ENCODE results near the gene ZNF540. TPM values are rescaled to one million over a fixed set of nuclear protein-coding genes. Genes with fewer than 3 reads are reported as not detected.
A peak's percentile ranks its signal among the peaks of the same experiment; 100 is the strongest.

The ZNF540 gene
- polyA plus RNA-seq, 4 donors, result 1.1 to 5.2 (median 1.7) TPM

GRCh38 chr19:37593996-37594303, 726 bp upstream of the ZNF540 start:
- H3K36me3 ChIP-seq (ENCODE audit: control insufficient read depth in 3 of 3, insufficient read depth in 2 of 3, low read depth in 1 of 3, low read length in 3 of 3), result peaks cover 0 to 1% (median 0%) of the 10 kb centered on the region in 3 donors
- no peaks in the 10 kb centered on the region for H3K27me3 ChIP-seq (ENCODE audit: control insufficient read depth in 3 of 3, insufficient read depth in 3 of 3, low read length in 3 of 3)
- peak overlapping the region; percentile 63 to 99 (median 92) for H3K27ac ChIP-seq (ENCODE audit: low read depth in 1 of 3, low read length in 2 of 3)
- H3K4me3 ChIP-seq (ENCODE audit: low read depth in 1 of 3, low read length in 3 of 3), result peak overlapping the region; percentile 69 to 83 (median 75)
- FAIRE-seq, result no peak
- WGBS, 3 donors, result 3 to 7% (median 4%) methylated on average over 9 of the region's 9 CpGs
- no peak for DNase-seq
- H3K4me1 ChIP-seq (ENCODE audit: control insufficient read depth in 3 of 3, insufficient read depth in 2 of 3, low read depth in 1 of 3, low read length in 2 of 3), result peaks cover 0 to 3% (median 2%) of the 10 kb centered on the region in 3 donors
- peaks cover 0 to 7% of the 10 kb centered on the region in 2 donors for H3K9me3 ChIP-seq (ENCODE audit: control insufficient read depth in 2 of 2, insufficient read depth in 1 of 2, low read depth in 1 of 2, low read length in 1 of 2)

- Histone ChIP-seq H3K36me3 (ENCODE audit: control insufficient read depth in 3 of 3, insufficient read depth in 2 of 3, low read depth in 1 of 3, low read length in 3 of 3) (peaks cover 0 to 3% (median 2%) of the 10 kb centered on the region in 3 donors), H3K27ac (ENCODE audit: low read depth in 1 of 3, low read length in 2 of 3) (peak overlapping the region; percentile 63 to 99 (median 92)), H3K4me3 (ENCODE audit: low read depth in 1 of 3, low read length in 3 of 3) (peak overlapping the region; percentile 69 to 83 (median 75)), H3K9me3 (ENCODE audit: control insufficient read depth in 2 of 2, insufficient read depth in 1 of 2, low read depth in 1 of 2, low read length in 1 of 2) (peaks cover 0 to 6% of the 10 kb centered on the region in 2 donors), H3K4me1 (ENCODE audit: control insufficient read depth in 3 of 3, insufficient read depth in 2 of 3, low read depth in 1 of 3, low read length in 2 of 3) (peaks cover 0 to 3% (median 2%) of the 10 kb centered on the region in 3 donors), H3K27me3 (ENCODE audit: control insufficient read depth in 3 of 3, insufficient read depth in 3 of 3, low read length in 3 of 3) (no peaks in the 10 kb centered on the region)
- DNase-seq (peak in 1 of 2 donors; percentile 72), FAIRE-seq (no peak)
- WGBS, 3 donors, result 0 to 1% (median 0%) methylated on average over 20 of the region's 20 CpGs
Measured at GRCh38 chr19:37594982-37595382, 306 bp downstream of the ZNF540 start.

- FAIRE-seq (no peak), DNase-seq (no peak)
- Histone ChIP-seq H3K27me3 (ENCODE audit: control insufficient read depth in 3 of 3, insufficient read depth in 3 of 3, low read length in 3 of 3) (no peaks in the 10 kb centered on the region), H3K4me3 (ENCODE audit: low read depth in 1 of 3, low read length in 3 of 3) (no peak overlapping the region), H3K27ac (ENCODE audit: low read depth in 1 of 3, low read length in 2 of 3) (no peak overlapping the region), H3K9me3 (ENCODE audit: control insufficient read depth in 2 of 2, insufficient read depth in 1 of 2, low read depth in 1 of 2, low read length in 1 of 2) (peaks cover 3 to 39% of the 10 kb centered on the region in 2 donors), H3K4me1 (ENCODE audit: control insufficient read depth in 3 of 3, insufficient read depth in 2 of 3, low read depth in 1 of 3, low read length in 2 of 3) (no peaks in the 10 kb centered on the region), H3K36me3 (ENCODE audit: control insufficient read depth in 3 of 3, insufficient read depth in 2 of 3, low read depth in 1 of 3, low read length in 3 of 3) (peaks cover 5 to 9% (median 8%) of the 10 kb centered on the region in 3 donors)
- 95 to 97% (median 96%) methylated on average over 11 of the region's 11 CpGs for WGBS, 3 donors
Measured at GRCh38 chr19:37635076-37636056, 40.7 kb downstream of the ZNF540 start.

DNA sequence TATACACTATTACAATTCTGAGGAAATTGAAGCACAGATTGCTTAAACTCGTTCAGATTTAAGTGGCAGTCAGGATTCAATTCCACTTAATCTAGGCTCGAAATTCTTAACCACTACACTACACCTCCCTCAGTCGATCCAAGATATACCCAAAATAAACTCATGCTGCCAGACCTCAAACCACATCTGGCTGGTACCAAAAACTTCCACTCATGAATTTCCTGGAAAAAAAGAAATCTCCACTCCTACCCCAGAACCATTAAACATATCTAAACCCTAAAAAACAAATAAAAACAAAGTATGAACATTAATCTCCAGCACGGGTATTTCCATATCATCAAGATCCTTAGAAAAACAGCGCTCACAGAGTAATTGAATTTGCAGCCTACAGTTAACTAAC, 59.4 kb downstream of the ZNF540 start:
- Histone ChIP-seq H3K9me3 (ENCODE audit: control insufficient read depth in 2 of 2, insufficient read depth in 1 of 2, low read depth in 1 of 2, low read length in 1 of 2) (peaks cover 0 to 9% of the 10 kb centered on the region in 2 donors), H3K4me1 (ENCODE audit: control insufficient read depth in 3 of 3, insufficient read depth in 2 of 3, low read depth in 1 of 3, low read length in 2 of 3) (peaks cover 0 to 3% (median 0%) of the 10 kb centered on the region in 3 donors), H3K36me3 (ENCODE audit: control insufficient read depth in 3 of 3, insufficient read depth in 2 of 3, low read depth in 1 of 3, low read length in 3 of 3) (peaks cover 0 to 12% (median 0%) of the 10 kb centered on the region in 3 donors), H3K27ac (ENCODE audit: low read depth in 1 of 3, low read length in 2 of 3) (peak overlapping the region in 2 of 3 donors; percentile 82 to 95), H3K4me3 (ENCODE audit: low read depth in 1 of 3, low read length in 3 of 3) (peak overlapping the region in 2 of 3 donors; percentile 52 to 53), H3K27me3 (ENCODE audit: control insufficient read depth in 3 of 3, insufficient read depth in 3 of 3, low read length in 3 of 3) (no peaks in the 10 kb centered on the region)
- DNase-seq (peak in 1 of 2 donors; percentile 21), FAIRE-seq (no peak)
- 2 to 7% (median 4%) methylated on average over 5 of the region's 5 CpGs for WGBS, 3 donors

DNA sequence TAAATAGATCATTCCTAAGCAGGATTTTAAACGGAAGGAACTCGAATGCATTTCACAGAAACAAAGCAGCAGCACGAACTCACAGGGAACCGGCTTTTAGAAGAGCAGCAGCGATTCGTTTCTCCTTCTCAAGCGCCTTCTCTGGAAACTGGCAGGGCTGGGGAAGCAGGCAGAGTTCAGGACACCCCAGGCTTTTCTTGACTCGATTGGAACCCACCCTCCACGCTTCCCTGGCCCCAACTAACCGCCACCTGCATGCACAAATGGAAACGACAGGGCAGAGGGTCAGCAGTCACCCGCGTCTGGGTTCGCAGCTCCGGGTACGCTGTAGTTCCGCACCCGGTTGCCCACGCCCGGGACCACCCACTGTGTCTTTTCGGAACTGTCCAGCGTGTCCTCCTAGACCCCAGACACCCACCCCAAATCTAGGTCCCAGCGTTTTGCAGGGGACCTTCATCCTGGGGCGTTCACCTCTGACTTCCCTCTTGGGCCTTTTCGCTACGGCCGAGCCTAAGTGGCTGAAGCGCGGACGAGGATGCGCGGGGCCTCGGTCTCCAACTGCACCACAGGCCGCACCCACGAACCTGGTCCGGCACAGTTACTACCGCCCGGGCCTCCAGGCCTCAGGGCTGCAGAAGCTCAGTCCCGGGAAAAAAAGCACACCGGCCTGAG, 60.1 kb downstream of the ZNF540 start:
- H3K9me3 ChIP-seq (ENCODE audit: control insufficient read depth in 2 of 2, insufficient read depth in 1 of 2, low read depth in 1 of 2, low read length in 1 of 2), result peaks cover 0 to 5% of the 10 kb centered on the region in 2 donors
- WGBS, 3 donors, result 0 to 1% (median 1%) methylated on average over 39 to 40 of the region's 40 CpGs
- H3K27ac ChIP-seq (ENCODE audit: low read depth in 1 of 3, low read length in 2 of 3), result peak overlapping the region; percentile 33 to 95 (median 82)
- H3K4me1 ChIP-seq (ENCODE audit: control insufficient read depth in 3 of 3, insufficient read depth in 2 of 3, low read depth in 1 of 3, low read length in 2 of 3), result peaks cover 0 to 3% (median 0%) of the 10 kb centered on the region in 3 donors
- H3K4me3 ChIP-seq (ENCODE audit: low read depth in 1 of 3, low read length in 3 of 3), result peak overlapping the region; percentile 52 to 76 (median 53)
- no peaks in the 10 kb centered on the region for H3K27me3 ChIP-seq (ENCODE audit: control insufficient read depth in 3 of 3, insufficient read depth in 3 of 3, low read length in 3 of 3)
- DNase-seq, result peak; percentile 51 to 69
- peaks cover 0 to 8% (median 0%) of the 10 kb centered on the region in 3 donors for H3K36me3 ChIP-seq (ENCODE audit: control insufficient read depth in 3 of 3, insufficient read depth in 2 of 3, low read depth in 1 of 3, low read length in 3 of 3)
- no peak for FAIRE-seq

- Histone ChIP-seq H3K27me3 (ENCODE audit: control insufficient read depth in 3 of 3, insufficient read depth in 3 of 3, low read length in 3 of 3) (no peaks in the 10 kb centered on the region), H3K36me3 (ENCODE audit: control insufficient read depth in 3 of 3, insufficient read depth in 2 of 3, low read depth in 1 of 3, low read length in 3 of 3) (peaks cover 0 to 6% (median 0%) of the 10 kb centered on the region in 3 donors), H3K9me3 (ENCODE audit: control insufficient read depth in 2 of 2, insufficient read depth in 1 of 2, low read depth in 1 of 2, low read length in 1 of 2) (peaks cover 0 to 1% of the 10 kb centered on the region in 2 donors), H3K4me1 (ENCODE audit: control insufficient read depth in 3 of 3, insufficient read depth in 2 of 3, low read depth in 1 of 3, low read length in 2 of 3) (peaks cover 0 to 3% (median 0%) of the 10 kb centered on the region in 3 donors), H3K4me3 (ENCODE audit: low read depth in 1 of 3, low read length in 3 of 3) (peak within 1 kb of the TSS; percentile 52 to 76 (median 53)), H3K27ac (ENCODE audit: low read depth in 1 of 3, low read length in 2 of 3) (peak within 1 kb of the TSS; percentile 33 to 95 (median 82))
- no peak for FAIRE-seq
- peak; percentile 70 to 93 for DNase-seq
- WGBS, 3 donors, result 1 to 2% (median 1%) methylated on average over 34 of the region's 34 CpGs
Measured at GRCh38 chr19:37655301-37655688, 60.6 kb downstream of the ZNF540 start, which contains the start of gene ZFP30. Gene ZFP30, minus strand, starts transcription at chr19:37655465. Its CDS starts 7,643 bp downstream, at chr19:37647822.

- Histone ChIP-seq H3K4me1 (ENCODE audit: control insufficient read depth in 3 of 3, insufficient read depth in 2 of 3, low read depth in 1 of 3, low read length in 2 of 3) (peaks cover 0 to 3% (median 0%) of the 10 kb centered on the region in 3 donors), H3K36me3 (ENCODE audit: control insufficient read depth in 3 of 3, insufficient read depth in 2 of 3, low read depth in 1 of 3, low read length in 3 of 3) (peaks cover 0 to 5% (median 0%) of the 10 kb centered on the region in 3 donors), H3K4me3 (ENCODE audit: low read depth in 1 of 3, low read length in 3 of 3) (peak overlapping the region; percentile 52 to 76 (median 53)), H3K9me3 (ENCODE audit: control insufficient read depth in 2 of 2, insufficient read depth in 1 of 2, low read depth in 1 of 2, low read length in 1 of 2) (no peaks in the 10 kb centered on the region), H3K27me3 (ENCODE audit: control insufficient read depth in 3 of 3, insufficient read depth in 3 of 3, low read length in 3 of 3) (no peaks in the 10 kb centered on the region), H3K27ac (ENCODE audit: low read depth in 1 of 3, low read length in 2 of 3) (peak overlapping the region; percentile 33 to 95 (median 82))
- DNase-seq (peak; percentile 72 to 97), FAIRE-seq (no peak)
- 1% methylated on average over 48 to 57 of the region's 57 CpGs for WGBS, 3 donors
Measured at GRCh38 chr19:37655689-37656371, 61.2 kb downstream of the ZNF540 start.
